Osteocyte (in vitro differentiated cells): ENCODE results near the gene ITGBL1. TPM values are rescaled to one million over a fixed set of nuclear protein-coding genes. Genes with fewer than 3 reads are reported as not detected.
A peak's percentile ranks its signal among the peaks of the same experiment; 100 is the strongest.

Experiments
- DNase-seq: peaks from one replicate; pipeline ENCODE4 v3.0.0; 2021; ENCODE audit warnings: mixed read lengths; ENCODE audit not compliant: unreplicated experiment; ENCODE audit errors: extremely low spot score
- H3K27ac Mint-ChIP-seq: one replicate; pipeline ENCODE4 v1.8.0; 2021; ENCODE audit warnings: mild to moderate bottlenecking, mixed read lengths; ENCODE audit not compliant: unreplicated experiment
- H3K27me3 Mint-ChIP-seq: one replicate; pipeline ENCODE4 v1.8.0; 2021; ENCODE audit warnings: mixed read lengths; ENCODE audit not compliant: unreplicated experiment
- H3K36me3 Mint-ChIP-seq: one replicate; pipeline ENCODE4 v1.8.0; 2021; ENCODE audit warnings: mixed read lengths; ENCODE audit not compliant: unreplicated experiment
- H3K4me1 Mint-ChIP-seq: one replicate; pipeline ENCODE4 v1.8.0; 2021; ENCODE audit warnings: mixed read lengths; ENCODE audit not compliant: unreplicated experiment
- H3K4me3 Mint-ChIP-seq: one replicate; pipeline ENCODE4 v1.8.0; 2021; ENCODE audit warnings: mild to moderate bottlenecking, moderate library complexity, mixed read lengths; ENCODE audit not compliant: unreplicated experiment
- H3K9me3 Mint-ChIP-seq: one replicate; pipeline ENCODE4 v1.8.0; 2021; ENCODE audit warnings: mixed read lengths; ENCODE audit not compliant: unreplicated experiment
- CTCF ChIP-seq: fragments of 200-600 bp; sonication (generic); IDR thresholded peaks from 2 replicates; pipeline ENCODE4 v1.5.0; 2021; ENCODE audit warnings: antibody characterized with exemption, mild to moderate bottlenecking, moderate library complexity
- total RNA-seq: library from RNA; stranded (reverse); gene quantifications from 2 replicates; pipeline ENCODE4 v1.2.1, GENCODE V29; 2021

The ITGBL1 gene
- total RNA-seq, 1 donor from 2014 or later: 1,450 TPM

DNA sequence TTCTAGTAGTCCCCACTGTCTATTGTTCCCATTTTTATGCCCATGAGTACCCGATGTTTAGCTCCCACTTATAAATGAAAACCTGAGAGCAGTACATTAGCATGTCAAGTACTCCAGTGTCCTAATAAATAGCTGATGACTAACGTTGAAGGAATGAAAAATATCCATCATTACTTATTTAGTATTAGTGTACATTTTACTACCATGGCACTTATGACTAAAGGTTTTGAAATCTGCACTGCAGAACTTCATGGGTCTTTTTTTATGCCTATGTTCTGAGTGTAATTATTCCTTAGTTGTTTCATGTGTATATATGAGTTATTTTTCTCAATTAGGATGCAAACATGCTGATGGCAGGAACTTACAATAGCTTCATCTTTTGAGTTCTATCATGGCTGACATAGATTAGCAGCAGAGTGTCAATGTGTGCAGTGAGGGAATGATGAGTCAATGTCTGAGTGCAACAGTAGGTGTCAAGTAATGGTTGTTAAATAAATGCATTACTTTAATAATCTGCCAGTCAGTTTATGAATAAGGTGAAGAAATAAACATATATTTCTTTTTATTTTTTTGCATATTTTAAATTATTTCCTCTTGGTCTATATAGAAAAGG, 188.4 kb downstream of the ITGBL1 start:
- TF ChIP-seq CTCF: no peak
- DNase-seq: no peak
- Mint-ChIP-seq H3K9me3 (no peaks in the 10 kb centered on the region), H3K27ac (peak overlapping the region; percentile 87), H3K36me3 (peaks cover 40% of the 10 kb centered on the region), H3K4me3 (no peak overlapping the region), H3K4me1 (peaks cover 27% of the 10 kb centered on the region), H3K27me3 (no peaks in the 10 kb centered on the region)

DNA sequence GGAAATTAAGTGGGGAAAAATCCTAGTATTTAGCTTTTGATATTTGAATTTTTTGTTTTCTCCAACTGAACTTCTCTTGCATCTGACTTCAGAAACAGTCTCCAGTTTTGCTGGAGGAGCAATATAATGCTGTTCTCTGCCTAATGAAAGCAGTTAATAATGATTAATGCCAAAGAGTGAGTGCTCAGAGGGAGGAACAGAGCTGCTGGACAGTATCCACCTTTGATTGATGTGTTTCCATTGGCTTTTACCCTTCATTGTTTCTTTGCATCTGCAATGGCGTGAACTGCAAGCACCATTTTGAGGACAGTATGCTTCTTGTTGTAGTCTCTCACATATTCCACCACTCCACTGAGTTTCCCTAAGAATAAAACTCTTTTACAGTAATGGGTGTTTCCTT, 193.4 kb downstream of the ITGBL1 start:
- Mint-ChIP-seq H3K4me3 (no peak overlapping the region), H3K36me3 (peaks cover 44% of the 10 kb centered on the region), H3K27ac (peak overlapping the region; percentile 60), H3K4me1 (peaks cover 40% of the 10 kb centered on the region), H3K27me3 (no peaks in the 10 kb centered on the region), H3K9me3 (no peaks in the 10 kb centered on the region)
- DNase-seq: no peak
- no peak for TF ChIP-seq CTCF

DNA sequence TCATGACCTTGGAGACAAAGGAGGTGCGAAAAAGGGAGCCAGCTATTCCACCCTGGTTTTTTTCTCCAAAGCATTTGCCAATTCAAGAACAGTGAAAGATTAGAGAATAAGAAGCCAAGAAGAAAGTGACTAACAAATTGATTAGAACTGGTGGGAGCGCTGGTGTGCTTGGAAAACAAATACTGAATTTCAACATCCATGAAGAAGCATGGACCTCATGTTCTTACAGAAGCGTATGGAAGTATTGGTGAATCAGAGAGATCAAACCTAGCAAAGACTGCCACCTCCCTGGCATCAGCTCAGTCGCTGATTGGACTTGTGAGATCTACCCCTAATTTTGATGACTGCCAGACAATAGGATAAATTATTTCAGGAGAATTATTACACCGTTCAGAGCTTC, 195.3 kb downstream of the ITGBL1 start:
- H3K4me3 Mint-ChIP-seq: no peak overlapping the region
- peaks cover 60% of the 10 kb centered on the region for H3K36me3 Mint-ChIP-seq
- no peaks in the 10 kb centered on the region for H3K9me3 Mint-ChIP-seq
- H3K27ac Mint-ChIP-seq: no peak overlapping the region
- no peak for DNase-seq
- H3K4me1 Mint-ChIP-seq: peaks cover 37% of the 10 kb centered on the region
- H3K27me3 Mint-ChIP-seq: no peaks in the 10 kb centered on the region
- no peak for TF ChIP-seq CTCF

DNA sequence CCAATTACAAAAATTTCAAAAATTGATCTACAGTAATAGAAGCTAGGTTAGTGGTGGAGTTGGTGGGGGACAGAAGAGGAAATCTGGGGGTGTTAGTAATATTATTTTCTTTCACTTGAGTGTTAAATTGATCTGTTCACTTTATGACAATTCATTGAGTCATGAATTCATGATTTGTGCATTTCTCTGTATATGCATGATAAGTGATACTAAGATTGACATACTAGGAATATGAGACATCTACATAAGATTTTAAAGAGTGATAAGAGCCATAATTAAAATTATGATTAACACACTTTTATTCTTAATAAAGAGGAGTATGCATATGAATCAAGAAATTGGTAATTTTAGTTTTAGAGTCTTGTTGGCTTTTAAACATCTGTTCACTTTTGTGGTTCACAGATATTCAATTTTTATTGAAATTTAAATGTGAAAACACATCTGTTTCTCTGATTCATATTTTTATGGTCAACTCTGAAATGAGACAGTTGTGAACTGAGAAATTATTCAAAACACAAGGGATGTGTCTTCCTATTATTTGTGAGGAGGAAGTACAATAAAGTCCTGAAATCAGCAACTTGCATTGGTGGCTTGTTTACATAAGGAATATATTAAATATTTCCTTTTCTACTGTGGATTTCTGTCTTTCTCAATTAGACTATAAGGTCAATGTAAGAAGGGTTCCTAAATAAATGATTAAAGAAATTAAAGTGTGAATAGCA, 196.5 kb downstream of the ITGBL1 start:
- peaks cover 68% of the 10 kb centered on the region for H3K36me3 Mint-ChIP-seq
- no peak overlapping the region for H3K4me3 Mint-ChIP-seq

More for the DNA sequence above, 196.5 kb downstream of the ITGBL1 start:
- DNase-seq: no peak
- Mint-ChIP-seq H3K27ac (peak overlapping the region; percentile 66), H3K9me3 (no peaks in the 10 kb centered on the region), H3K27me3 (no peaks in the 10 kb centered on the region), H3K4me1 (peaks cover 37% of the 10 kb centered on the region)
- TF ChIP-seq CTCF: no peak
